GM12878 (cell line): ENCODE results near the gene PIGZ. TPM values are rescaled to one million over a fixed set of nuclear protein-coding genes. Genes with fewer than 3 reads are reported as not detected.

Source experiments
- ATF7 ChIP-seq: fragments of 450-650 bp; IDR thresholded peaks from 2 replicates; pipeline ENCODE4 v1.6.1; 2016; ENCODE audit warnings: low read depth, mild to moderate bottlenecking
- CREB1 ChIP-seq: IDR thresholded peaks from 2 replicates; pipeline ENCODE4 v1.6.1; 2012; ENCODE audit warnings: low read depth, mild to moderate bottlenecking, inconsistent platforms
- EZH2 ChIP-seq: IDR thresholded peaks from 2 replicates; pipeline ENCODE4 v1.6.1; 2012; ENCODE audit warnings: low read depth, mild to moderate bottlenecking, control low read depth, inconsistent platforms, low read length, borderline replicate concordance; ENCODE audit not compliant: control insufficient read depth
- FOS ChIP-seq: IDR thresholded peaks from 3 replicates; pipeline ENCODE4 v1.6.1; 2011; ENCODE audit warnings: borderline replicate concordance; ENCODE audit not compliant: insufficient read length; ENCODE audit errors: extremely low read depth
- FOXK2 ChIP-seq: fragments of 450-650 bp; IDR thresholded peaks from 2 replicates; pipeline ENCODE4 v1.6.1; 2017; ENCODE audit warnings: mild to moderate bottlenecking, moderate library complexity
- FOXM1 ChIP-seq: IDR thresholded peaks from 2 replicates; pipeline ENCODE4 v1.6.1; 2012; ENCODE audit warnings: low read depth, mild to moderate bottlenecking, inconsistent platforms, low read length, moderate library complexity
- JUND ChIP-seq: IDR thresholded peaks from 2 replicates; pipeline ENCODE4 v1.6.1; 2012; ENCODE audit warnings: low read depth, mild to moderate bottlenecking, low read length, improper control_type of control experiment, moderate library complexity
- KLF5 ChIP-seq: fragments of 450-650 bp; IDR thresholded peaks from 2 replicates; pipeline ENCODE4 v1.6.1; 2014; ENCODE audit warnings: mild to moderate bottlenecking; ENCODE audit not compliant: partially characterized antibody
- NFXL1 ChIP-seq: fragments of 450-650 bp; IDR thresholded peaks from 2 replicates; pipeline ENCODE4 v1.6.1; 2017; ENCODE audit warnings: antibody characterized with exemption, mild to moderate bottlenecking, borderline replicate concordance
- NR2F1 ChIP-seq: fragments of 450-650 bp; conservative IDR thresholded peaks from 2 replicates; pipeline ENCODE4 v1.6.1; 2017; ENCODE audit warnings: mild to moderate bottlenecking
- POLR2AphosphoS2 ChIP-seq: IDR thresholded peaks from 2 replicates; pipeline ENCODE4 v1.6.1; 2011; ENCODE audit warnings: low read depth, mild to moderate bottlenecking, low read length, improper control_type of control experiment, moderate library complexity
- POLR2AphosphoS5 ChIP-seq: IDR thresholded peaks from 2 replicates; pipeline ENCODE4 v1.6.1; 2011; ENCODE audit warnings: mild to moderate bottlenecking, low read length, inconsistent platforms
- SMAD5 ChIP-seq: IDR thresholded peaks from 2 replicates; pipeline ENCODE4 v1.6.1; 2016; ENCODE audit warnings: antibody characterized with exemption, low read depth
- SMC3 ChIP-seq: IDR thresholded peaks from 2 replicates; pipeline ENCODE4 v1.6.1; 2011; ENCODE audit warnings: low read length, improper control_type of control experiment, borderline replicate concordance
- SRF ChIP-seq, 2 experiments: IDR thresholded peaks; 2 replicates each; pipeline ENCODE4 v1.6.1; 2011; ENCODE audit warnings: low read depth in 2 of 2, low read length in 2 of 2, mild to moderate bottlenecking in 1 of 2, moderate library complexity in 1 of 2
- TCF3 ChIP-seq: IDR thresholded peaks from 2 replicates; pipeline ENCODE4 v1.6.1; 2012; ENCODE audit warnings: low read depth, mild to moderate bottlenecking, low read length, borderline replicate concordance; ENCODE audit not compliant: insufficient read depth
- WRNIP1 ChIP-seq: IDR thresholded peaks from 2 replicates; pipeline ENCODE4 v1.6.1; 2011; ENCODE audit warnings: low read depth, low read length, improper control_type of control experiment, borderline replicate concordance
- polyA plus RNA-seq, 11 experiments: library from polyadenylated mRNA; depleted of rRNA in 4 of 11; unstranded in 6 of 11; stranded (reverse) in 5 of 11; fragments of >200 nt; fragmentation: Nextera tagmentation in 4 of 11; fragmentation: Illumina TruSeq in 1 of 11; extraction: Ambion mirVana in 4 of 11; extraction: Trizol in 1 of 11; gene quantifications; 1 replicate in 1 of 11; 2 replicates in 10 of 11; pipeline versions ENCODE4 v1.2.1 to v1.2.3, GENCODE V29; 2011 to 2016; ENCODE audit warnings: inconsistent platforms in 2 of 11, missing spikeins in 2 of 11, low read depth in 1 of 11
- total RNA-seq, 4 experiments: library from RNA; depleted of rRNA in 3 of 4; stranded (reverse); fragments of >200 nt in 3 of 4; fragmentation: Illumina TruSeq in 1 of 4; extraction: Trizol in 1 of 4; gene quantifications; 2 replicates each; pipeline versions ENCODE4 v1.2.1 to v1.2.3, GENCODE V29; 2013 to 2021
- TF ChIP-seq, protein P1 (sequence below), 3 experiments: IDR thresholded peaks in 2 of 3; conservative IDR thresholded peaks in 1 of 3; 2 replicates each; pipeline ENCODE4 v1.5.1; 2011; ENCODE audit warnings: low read depth in 3 of 3, low read length in 3 of 3, mild to moderate bottlenecking in 3 of 3, control low read depth in 2 of 3, moderate library complexity in 2 of 3, inconsistent platforms in 1 of 3, mixed read lengths in 1 of 3; ENCODE audit not compliant: control insufficient read depth in 2 of 3, insufficient read depth in 1 of 3; ENCODE audit errors: extremely low read depth in 1 of 3
- TF ChIP-seq, protein P2 (sequence below): fragments of 450-650 bp; IDR thresholded peaks from 2 replicates; pipeline ENCODE4 v1.6.1; 2018; ENCODE audit warnings: borderline replicate concordance, mild to moderate bottlenecking; ENCODE audit not compliant: partially characterized antibody
- TF ChIP-seq, protein P3 (sequence below): IDR thresholded peaks from 2 replicates; pipeline ENCODE4 v1.6.1; 2011; ENCODE audit warnings: low read depth, mild to moderate bottlenecking, low read length, moderate library complexity, borderline replicate concordance; ENCODE audit errors: extremely low read depth
- TF ChIP-seq, protein P4 (sequence below): fragments of 450-650 bp; IDR thresholded peaks from 2 replicates; pipeline ENCODE4 v1.6.1; 2018; ENCODE audit warnings: mild to moderate bottlenecking, low read depth, moderate library complexity; ENCODE audit not compliant: partially characterized antibody

The PIGZ gene
- total and polyA plus RNA-seq, 10 of the 15 experiments (the other 5 are each of a cell fraction or from before 2014, with no cell fraction given): 0.06 to 1.2 (median 0.64) TPM

DNA sequence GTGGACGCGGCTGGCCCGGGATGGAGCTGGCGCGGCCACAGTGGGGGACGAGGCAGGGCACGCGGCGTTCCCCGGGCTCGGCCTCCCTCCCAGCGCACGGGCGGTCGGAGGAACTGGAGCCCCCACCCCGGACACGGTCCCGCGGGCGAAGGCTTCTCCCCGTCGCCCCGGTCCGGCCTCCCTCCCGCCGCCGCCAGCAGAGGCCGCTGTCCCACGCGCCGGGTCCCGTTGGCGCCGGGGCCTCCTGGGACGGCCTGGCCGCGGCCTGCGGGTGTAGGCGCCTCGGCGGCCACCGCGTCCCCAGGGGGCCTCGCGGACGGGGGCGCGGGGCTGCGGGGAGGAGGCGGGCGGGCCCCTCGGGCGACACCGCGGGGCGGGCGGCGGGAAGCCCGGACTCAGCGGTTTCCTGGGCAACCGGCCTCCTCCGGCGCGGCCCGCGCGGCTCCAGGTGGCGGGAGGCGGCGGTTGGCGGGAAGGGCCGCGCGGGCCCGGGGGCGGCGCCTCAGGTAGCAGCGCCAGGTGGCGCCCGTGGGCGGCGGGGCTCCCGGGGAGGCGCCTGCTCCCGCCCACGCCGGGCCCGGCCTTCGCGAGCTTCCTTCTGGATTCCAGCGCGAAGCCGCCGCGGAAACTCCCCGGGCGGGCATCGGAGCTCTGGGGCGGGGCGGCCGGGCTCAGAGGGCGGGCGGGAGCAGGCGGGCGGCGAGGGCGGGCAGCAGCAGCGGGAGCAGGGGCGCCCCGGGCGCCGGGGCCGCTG, 34.2 kb upstream of the PIGZ start (continued):
- no peak for TF ChIP-seq JUND
- no peak for TF ChIP-seq WRNIP1
- no peak for TF ChIP-seq NFXL1
- TF ChIP-seq, protein P1, sequence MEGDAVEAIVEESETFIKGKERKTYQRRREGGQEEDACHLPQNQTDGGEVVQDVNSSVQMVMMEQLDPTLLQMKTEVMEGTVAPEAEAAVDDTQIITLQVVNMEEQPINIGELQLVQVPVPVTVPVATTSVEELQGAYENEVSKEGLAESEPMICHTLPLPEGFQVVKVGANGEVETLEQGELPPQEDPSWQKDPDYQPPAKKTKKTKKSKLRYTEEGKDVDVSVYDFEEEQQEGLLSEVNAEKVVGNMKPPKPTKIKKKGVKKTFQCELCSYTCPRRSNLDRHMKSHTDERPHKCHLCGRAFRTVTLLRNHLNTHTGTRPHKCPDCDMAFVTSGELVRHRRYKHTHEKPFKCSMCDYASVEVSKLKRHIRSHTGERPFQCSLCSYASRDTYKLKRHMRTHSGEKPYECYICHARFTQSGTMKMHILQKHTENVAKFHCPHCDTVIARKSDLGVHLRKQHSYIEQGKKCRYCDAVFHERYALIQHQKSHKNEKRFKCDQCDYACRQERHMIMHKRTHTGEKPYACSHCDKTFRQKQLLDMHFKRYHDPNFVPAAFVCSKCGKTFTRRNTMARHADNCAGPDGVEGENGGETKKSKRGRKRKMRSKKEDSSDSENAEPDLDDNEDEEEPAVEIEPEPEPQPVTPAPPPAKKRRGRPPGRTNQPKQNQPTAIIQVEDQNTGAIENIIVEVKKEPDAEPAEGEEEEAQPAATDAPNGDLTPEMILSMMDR (IDR thresholded peaks at IDR 0.05 in 2 of 3, conservative IDR thresholded peaks at IDR 0.05 in 1 of 3; ENCODE audit: control insufficient read depth in 2 of 3, extremely low read depth in 1 of 3, insufficient read depth in 1 of 3, low read depth in 3 of 3, low read length in 3 of 3): peak; percentile 48 to 76 (median 66); a peak in 5 of 6 replicates
- TF ChIP-seq POLR2AphosphoS2: no peak
- no peak for TF ChIP-seq SMAD5
- TF ChIP-seq ATF7: no peak
- TF ChIP-seq FOS: no peak
- TF ChIP-seq FOXM1: no peak
- TF ChIP-seq POLR2AphosphoS5: peak; percentile 35; the same call in 1 of the 2 replicates
- TF ChIP-seq NR2F1: peak; percentile 77
- peak; percentile 48; the same call in 1 of the 2 replicates for TF ChIP-seq SMC3
- TF ChIP-seq, protein P2, sequence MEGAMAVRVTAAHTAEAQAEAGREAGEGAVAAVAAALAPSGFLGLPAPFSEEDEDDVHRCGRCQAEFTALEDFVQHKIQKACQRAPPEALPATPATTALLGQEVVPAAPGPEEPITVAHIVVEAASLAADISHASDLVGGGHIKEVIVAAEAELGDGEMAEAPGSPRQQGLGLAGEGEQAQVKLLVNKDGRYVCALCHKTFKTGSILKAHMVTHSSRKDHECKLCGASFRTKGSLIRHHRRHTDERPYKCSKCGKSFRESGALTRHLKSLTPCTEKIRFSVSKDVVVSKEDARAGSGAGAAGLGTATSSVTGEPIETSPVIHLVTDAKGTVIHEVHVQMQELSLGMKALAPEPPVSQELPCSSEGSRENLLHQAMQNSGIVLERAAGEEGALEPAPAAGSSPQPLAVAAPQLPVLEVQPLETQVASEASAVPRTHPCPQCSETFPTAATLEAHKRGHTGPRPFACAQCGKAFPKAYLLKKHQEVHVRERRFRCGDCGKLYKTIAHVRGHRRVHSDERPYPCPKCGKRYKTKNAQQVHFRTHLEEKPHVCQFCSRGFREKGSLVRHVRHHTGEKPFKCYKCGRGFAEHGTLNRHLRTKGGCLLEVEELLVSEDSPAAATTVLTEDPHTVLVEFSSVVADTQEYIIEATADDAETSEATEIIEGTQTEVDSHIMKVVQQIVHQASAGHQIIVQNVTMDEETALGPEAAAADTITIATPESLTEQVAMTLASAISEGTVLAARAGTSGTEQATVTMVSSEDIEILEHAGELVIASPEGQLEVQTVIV: no peak
- no peak for TF ChIP-seq EZH2
- peak; percentile 92 for TF ChIP-seq TCF3
- TF ChIP-seq CREB1: no peak
- no peak for TF ChIP-seq SRF (IDR thresholded peaks at IDR 0.05; ENCODE audit: low read depth in 2 of 2, low read length in 2 of 2)
- TF ChIP-seq KLF5: no peak
- TF ChIP-seq FOXK2: no peak
- TF ChIP-seq, protein P3, sequence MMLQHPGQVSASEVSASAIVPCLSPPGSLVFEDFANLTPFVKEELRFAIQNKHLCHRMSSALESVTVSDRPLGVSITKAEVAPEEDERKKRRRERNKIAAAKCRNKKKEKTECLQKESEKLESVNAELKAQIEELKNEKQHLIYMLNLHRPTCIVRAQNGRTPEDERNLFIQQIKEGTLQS: no peak
- TF ChIP-seq, protein P4, sequence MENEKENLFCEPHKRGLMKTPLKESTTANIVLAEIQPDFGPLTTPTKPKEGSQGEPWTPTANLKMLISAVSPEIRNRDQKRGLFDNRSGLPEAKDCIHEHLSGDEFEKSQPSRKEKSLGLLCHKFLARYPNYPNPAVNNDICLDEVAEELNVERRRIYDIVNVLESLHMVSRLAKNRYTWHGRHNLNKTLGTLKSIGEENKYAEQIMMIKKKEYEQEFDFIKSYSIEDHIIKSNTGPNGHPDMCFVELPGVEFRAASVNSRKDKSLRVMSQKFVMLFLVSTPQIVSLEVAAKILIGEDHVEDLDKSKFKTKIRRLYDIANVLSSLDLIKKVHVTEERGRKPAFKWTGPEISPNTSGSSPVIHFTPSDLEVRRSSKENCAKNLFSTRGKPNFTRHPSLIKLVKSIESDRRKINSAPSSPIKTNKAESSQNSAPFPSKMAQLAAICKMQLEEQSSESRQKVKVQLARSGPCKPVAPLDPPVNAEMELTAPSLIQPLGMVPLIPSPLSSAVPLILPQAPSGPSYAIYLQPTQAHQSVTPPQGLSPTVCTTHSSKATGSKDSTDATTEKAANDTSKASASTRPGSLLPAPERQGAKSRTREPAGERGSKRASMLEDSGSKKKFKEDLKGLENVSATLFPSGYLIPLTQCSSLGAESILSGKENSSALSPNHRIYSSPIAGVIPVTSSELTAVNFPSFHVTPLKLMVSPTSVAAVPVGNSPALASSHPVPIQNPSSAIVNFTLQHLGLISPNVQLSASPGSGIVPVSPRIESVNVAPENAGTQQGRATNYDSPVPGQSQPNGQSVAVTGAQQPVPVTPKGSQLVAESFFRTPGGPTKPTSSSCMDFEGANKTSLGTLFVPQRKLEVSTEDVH: no peak
